HK-2 (cell line): Measurements from ENCODE around the gene NLRC5.

Experiments
- DNase-seq: peaks from one replicate; pipeline ENCODE4 v3.0.0-alpha.2; 2018; ENCODE audit not compliant: unreplicated experiment

NLRC5 gene

GRCh38 chr16:57072616-57073275 lies 83.4 kb downstream of the NLRC5 start:
- DNase-seq, result no peak

GRCh38 chr16:57077714-57078113 lies 88.4 kb downstream of the NLRC5 start:
- DNase-seq, result no peak

- DNase-seq, result no peak
These were observed 92.4 kb downstream of the NLRC5 start for GRCh38 chr16:57081744-57082143.

GRCh38 chr16:57082664-57083063 lies 93.3 kb downstream of the NLRC5 start:
- no peak for DNase-seq

- DNase-seq, result no peak
These were observed 94.2 kb downstream of the NLRC5 start for GRCh38 chr16:57083485-57084126.

GRCh38 chr16:57084257-57084770 lies 95.0 kb downstream of the NLRC5 start:
- peak; percentile 74 for DNase-seq

GRCh38 chr16:57084996-57085395 lies 95.6 kb downstream of the NLRC5 start:
- DNase-seq, result no peak

GRCh38 chr16:57087003-57087402 lies 97.6 kb downstream of the NLRC5 start:
- no peak for DNase-seq

- no peak for DNase-seq
These were observed 100.0 kb downstream of the NLRC5 start for GRCh38 chr16:57089406-57089805.

GRCh38 chr16:57091200-57091974 lies 102.0 kb downstream of the NLRC5 start:
- peak; percentile 69 for DNase-seq

- peak; percentile 67 for DNase-seq
These were observed 102.8 kb downstream of the NLRC5 start, which contains the start of gene CPNE2 for GRCh38 chr16:57091975-57092785. TSS of gene CPNE2 (plus strand) at chr16:57092583. CDS start at chr16:57110743, 18,160 bp downstream.

GRCh38 chr16:57092786-57093411 lies 103.5 kb downstream of the NLRC5 start:
- peak; percentile 68 for DNase-seq

GRCh38 chr16:57093666-57094564 lies 104.6 kb downstream of the NLRC5 start:
- DNase-seq, result no peak

- DNase-seq, result no peak
These were observed 105.6 kb downstream of the NLRC5 start for GRCh38 chr16:57094911-57095310.

- DNase-seq, result no peak
These were observed 106.8 kb downstream of the NLRC5 start for GRCh38 chr16:57096192-57096591.

GRCh38 chr16:57096793-57097192 lies 107.4 kb downstream of the NLRC5 start:
- no peak for DNase-seq

- DNase-seq, result no peak
These were observed 109.0 kb downstream of the NLRC5 start for GRCh38 chr16:57098188-57098841.

- DNase-seq, result peak; percentile 20
These were observed 110.6 kb downstream of the NLRC5 start for GRCh38 chr16:57099965-57100364.

GRCh38 chr16:57100445-57100844 lies 111.1 kb downstream of the NLRC5 start:
- no peak for DNase-seq
